GM18868 (cell line): ENCODE results near the gene BLACAT1.
"Not testable (repeated sequence)": the region's sequence is repeated elsewhere in the genome, so short reads cannot be mapped to it uniquely, and the experiment has no call there.

Source experiments
- ATAC-seq: cut with Tn5 transposase; IDR thresholded peaks from one replicate; pipeline ENCODE4 v1.9.1; 2021; ENCODE audit warnings: mild to moderate bottlenecking, moderate library complexity; ENCODE audit not compliant: unreplicated experiment

The BLACAT1 gene

DNA sequence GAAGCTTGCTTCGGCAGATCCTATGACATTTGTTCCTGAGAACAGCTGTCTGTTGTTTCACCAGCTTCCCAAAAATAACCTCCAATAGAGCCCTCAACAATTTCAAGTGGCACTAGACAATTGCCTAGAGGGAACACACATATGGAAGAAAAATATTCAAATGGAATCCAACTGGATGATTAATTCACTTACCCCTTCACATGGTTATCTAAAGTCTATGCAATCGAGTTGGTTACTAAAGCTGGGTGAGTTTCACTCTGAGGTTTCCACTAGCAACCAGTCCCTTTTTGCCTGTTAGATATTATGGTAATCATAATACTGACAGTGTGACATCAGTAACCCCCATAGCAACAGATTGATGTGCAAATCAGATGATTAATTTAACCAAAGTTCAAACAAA, 34.0 kb downstream of the BLACAT1 start, which contains the start of gene LEMD1:
TSS of gene LEMD1 (minus strand) at position 259 of the 400 bp plus-strand sequence. CDS start 1,520 bp downstream, outside the sequence.
- ATAC-seq, result no peak

GRCh38 chr1:205420938-205421337, 34.9 kb downstream of the BLACAT1 start:
- no peak for ATAC-seq

DNA sequence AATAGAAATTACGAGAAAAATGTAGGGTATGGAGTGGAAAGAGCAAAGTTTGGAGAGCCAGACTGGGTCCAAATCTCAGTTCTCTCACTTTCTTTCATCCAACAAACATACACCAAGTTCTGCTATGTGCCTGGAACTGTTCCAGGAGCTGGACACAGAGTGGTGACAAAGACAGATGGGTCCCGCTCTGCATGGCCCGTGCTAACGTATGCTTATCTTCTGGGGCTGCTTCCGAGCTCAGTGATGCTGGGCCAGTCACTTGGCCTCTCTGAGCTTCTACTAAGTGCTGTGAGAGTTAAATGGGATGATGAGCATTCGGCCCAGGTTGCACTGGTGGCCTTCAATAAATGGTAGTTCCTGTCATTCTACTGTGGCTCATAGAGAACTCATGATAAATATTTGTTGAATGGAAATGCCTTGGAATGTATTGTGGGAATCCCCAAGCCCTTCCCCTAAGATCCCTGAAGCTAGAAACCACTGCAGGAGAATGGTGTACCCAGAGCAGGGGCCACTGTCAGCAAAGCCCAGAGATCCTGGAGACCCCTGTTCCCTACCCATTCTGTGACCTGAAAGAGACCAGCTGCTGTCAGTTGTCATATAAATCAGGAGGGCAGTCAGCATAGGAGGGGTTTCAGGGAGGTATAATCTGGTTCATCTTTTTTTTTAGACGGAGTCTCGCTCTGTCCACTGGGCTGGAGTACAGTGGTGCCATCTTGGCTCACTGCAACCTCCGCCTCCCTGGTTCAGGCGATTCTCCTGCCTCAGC, 37.8 kb downstream of the BLACAT1 start:
- ATAC-seq, result no peak

- no peak for ATAC-seq
These were observed 39.5 kb downstream of the BLACAT1 start for GRCh38 chr1:205416322-205416721.

DNA sequence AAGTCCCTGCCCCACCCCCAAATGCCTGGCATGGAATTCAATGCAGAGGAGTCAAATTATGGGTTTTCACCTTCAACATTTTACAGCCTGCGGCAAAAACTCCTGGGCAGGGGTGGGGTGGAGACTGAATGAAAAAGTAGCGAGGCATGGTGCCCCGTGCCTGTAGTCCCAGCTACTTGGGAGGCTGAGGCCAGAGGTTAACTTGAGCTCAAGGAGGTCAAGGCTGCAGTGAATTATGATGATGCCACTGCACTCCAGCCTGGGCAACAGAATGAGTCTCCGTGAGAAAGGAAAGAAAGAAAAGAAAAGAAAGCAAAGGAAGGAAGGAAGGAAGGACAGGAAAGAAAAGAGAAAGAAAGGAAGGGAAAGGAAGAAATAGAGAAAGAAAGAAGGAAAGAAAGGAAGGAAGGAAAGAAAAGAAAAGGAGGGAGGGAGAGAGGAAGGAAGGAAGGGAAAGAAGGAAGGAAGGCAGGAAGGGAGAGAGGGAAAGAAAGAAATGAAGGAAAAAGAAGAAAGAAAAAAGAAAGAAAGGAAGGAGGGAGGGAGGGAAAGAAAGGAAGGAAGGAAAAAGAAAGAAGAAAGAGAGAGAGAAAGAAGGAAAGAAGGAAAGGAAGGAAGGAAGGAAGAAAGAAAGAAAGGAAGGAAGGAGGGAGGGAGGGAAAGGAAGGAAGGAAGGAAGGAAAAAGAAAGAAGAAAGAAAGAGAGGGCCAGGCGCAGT, 45.1 kb downstream of the BLACAT1 start:
- ATAC-seq, result no peak

- ATAC-seq, result no peak
These were observed 47.9 kb downstream of the BLACAT1 start for GRCh38 chr1:205407970-205408369.

GRCh38 chr1:205406252-205406651, 49.6 kb downstream of the BLACAT1 start:
- not testable (repeated sequence) for ATAC-seq
